Occipital lobe (tissue), 2 donors: ENCODE results near the gene MTNR1B. TPM values are rescaled to one million over a fixed set of nuclear protein-coding genes. Genes with fewer than 3 reads are reported as not detected.

ENCODE experiments used
- small RNA-seq: library from RNA; depleted of rRNA; stranded (forward); fragments of <200 nt; gene quantifications from one replicate; pipeline ENCODE3, GENCODE V24; 2014
- total RNA-seq: library from RNA; depleted of rRNA; stranded (reverse); fragments of >200 nt; gene quantifications from one replicate; pipeline ENCODE4 v1.2.3, GENCODE V29; 2014

Gene MTNR1B
- total RNA-seq, 1 donor from 2014 or later, result not detected

Small RNA genes lying within 50 kb of the gene (small RNA-seq; reads per million reads assigned to genes)
- not detected for gene SNRPGP16

Other genes with a start within 250 kb of the MTNR1B start
- gene SLC36A4, start 228.3 kb downstream of the MTNR1B start, total RNA-seq, result 38.1 TPM